NCI-H2081 treated with DMSO at 0.1 percent for 48 hours (cell line): ENCODE results near the gene MYL6B.

ENCODE experiments used
- DNase-seq: peaks from one replicate; lab custom pipeline; 2025; lab: John Stamatoyannopoulos, UW

The MYL6B gene

GRCh38 chr12:56122637-56123036, 29.8 kb upstream of the MYL6B start:
- DNase-seq, result no peak

DNA sequence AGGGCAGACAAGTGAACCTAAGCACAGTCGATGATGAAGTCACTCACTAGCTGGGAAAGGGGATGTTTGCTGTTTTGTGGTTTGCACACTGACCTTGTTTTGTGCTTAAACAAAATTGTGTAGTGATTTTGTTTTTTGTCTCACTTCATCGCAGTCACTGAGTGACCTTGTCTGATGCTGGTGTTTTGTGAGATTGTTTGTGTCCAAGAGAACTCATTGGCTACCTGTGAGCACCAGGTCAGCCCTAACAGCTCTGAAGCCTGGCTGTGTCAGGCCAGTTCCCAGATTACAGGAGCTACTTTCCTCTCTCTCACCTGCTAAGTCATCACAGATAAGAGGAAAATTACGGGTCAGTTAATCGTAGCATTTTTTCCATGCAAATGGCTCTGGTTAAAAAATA, 28.3 kb upstream of the MYL6B start:
- DNase-seq, result no peak

GRCh38 chr12:56126732-56127239, 25.6 kb upstream of the MYL6B start:
- no peak for DNase-seq

- no peak for DNase-seq
Measured at GRCh38 chr12:56127485-56127887, 24.9 kb upstream of the MYL6B start.

DNA sequence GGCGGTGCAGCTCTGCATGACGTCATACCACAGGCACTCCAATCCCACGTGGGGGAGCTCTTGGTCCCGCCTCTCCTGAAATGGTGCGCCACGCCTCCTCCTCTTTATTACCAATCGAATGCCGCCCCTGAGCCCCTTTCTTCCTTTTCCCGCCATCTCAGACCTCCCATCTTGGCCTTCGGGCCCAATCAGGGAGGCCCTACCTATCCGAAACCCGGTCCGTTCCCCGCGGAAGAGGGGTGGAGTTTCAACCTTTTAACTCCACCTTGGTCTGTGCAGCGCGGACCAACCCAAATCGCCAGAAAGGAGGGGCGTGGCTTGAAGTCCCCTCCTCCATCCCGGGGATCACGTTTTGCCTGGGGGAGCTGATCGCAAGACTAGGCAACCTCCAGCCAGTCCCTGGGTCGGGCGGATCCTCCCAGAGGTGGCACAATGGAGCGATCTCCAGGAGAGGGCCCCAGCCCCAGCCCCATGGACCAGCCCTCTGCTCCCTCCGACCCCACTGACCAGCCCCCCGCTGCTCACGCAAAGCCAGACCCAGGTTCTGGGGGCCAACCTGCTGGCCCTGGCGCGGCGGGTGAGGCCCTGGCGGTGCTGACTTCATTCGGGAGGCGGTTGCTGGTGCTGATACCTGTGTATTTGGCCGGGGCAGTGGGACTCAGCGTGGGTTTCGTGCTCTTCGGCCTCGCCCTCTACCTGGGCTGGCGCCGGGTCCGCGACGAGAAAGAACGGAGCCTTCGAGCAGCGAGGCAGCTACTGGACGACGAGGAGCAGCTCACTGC, 24.3 kb upstream of the MYL6B start, which contains the start of gene ESYT1:
Gene ESYT1 (plus strand): TSS at position 380 of the 782 bp plus-strand sequence. CDS start 53 bp downstream, at position 433.
- DNase-seq, result peak; percentile 97

GRCh38 chr12:56128670-56129205, 23.6 kb upstream of the MYL6B start:
- no peak for DNase-seq

GRCh38 chr12:56129206-56129941, 23.0 kb upstream of the MYL6B start:
- no peak for DNase-seq

GRCh38 chr12:56129942-56130495, 22.4 kb upstream of the MYL6B start:
- DNase-seq, result no peak

DNA sequence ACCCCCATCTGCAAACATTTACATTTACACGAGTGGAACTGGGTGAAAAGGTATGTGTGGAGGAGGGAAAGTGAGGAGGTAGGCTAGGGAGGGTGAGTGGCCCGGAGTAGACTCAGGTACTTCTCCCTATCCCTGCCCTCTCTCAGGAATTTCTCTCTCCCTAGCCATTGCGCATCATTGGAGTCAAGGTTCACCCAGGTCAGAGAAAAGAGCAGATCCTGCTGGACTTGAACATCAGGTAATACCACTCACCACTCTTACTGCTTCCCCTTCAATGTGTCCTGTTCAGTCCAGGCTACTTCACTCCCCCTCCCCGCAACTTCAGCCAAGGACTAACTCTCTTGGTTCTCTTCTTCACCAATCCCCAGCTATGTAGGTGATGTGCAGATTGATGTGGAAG, 21.5 kb upstream of the MYL6B start:
- no peak for DNase-seq

- no peak for DNase-seq
Measured at GRCh38 chr12:56134897-56135296, 17.5 kb upstream of the MYL6B start.

DNA sequence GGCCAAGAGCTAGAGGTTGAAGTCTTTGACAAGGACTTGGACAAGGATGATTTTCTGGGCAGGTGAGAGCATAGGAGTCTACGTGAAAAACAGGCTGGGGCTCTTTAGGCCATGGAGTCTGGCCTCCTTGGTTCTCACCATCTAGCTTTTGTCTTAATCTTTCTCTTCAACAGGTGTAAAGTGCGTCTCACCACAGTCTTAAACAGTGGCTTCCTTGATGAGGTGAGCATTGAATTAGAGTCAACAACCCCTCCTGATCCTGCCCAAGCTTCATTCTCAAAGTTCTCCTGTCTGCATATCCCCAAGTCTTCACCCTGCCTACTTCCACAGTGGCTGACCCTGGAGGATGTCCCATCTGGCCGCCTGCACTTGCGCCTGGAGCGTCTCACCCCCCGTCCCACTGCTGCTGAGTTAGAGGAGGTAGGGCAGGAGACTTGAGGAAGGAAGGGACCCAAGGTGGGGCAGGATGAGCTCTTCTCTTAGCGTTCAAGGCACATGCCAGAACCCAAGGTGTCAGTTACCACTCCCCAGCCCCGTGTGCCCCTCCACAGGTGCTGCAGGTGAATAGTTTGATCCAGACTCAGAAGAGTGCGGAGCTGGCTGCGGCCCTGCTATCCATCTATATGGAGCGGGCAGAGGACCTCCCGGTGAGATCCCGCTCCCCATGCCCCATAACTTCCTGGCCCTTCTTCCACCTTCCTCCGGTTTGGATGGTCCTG, 14.4 kb upstream of the MYL6B start:
- no peak for DNase-seq

GRCh38 chr12:56141946-56142784, 10.2 kb upstream of the MYL6B start:
- DNase-seq, result no peak

DNA sequence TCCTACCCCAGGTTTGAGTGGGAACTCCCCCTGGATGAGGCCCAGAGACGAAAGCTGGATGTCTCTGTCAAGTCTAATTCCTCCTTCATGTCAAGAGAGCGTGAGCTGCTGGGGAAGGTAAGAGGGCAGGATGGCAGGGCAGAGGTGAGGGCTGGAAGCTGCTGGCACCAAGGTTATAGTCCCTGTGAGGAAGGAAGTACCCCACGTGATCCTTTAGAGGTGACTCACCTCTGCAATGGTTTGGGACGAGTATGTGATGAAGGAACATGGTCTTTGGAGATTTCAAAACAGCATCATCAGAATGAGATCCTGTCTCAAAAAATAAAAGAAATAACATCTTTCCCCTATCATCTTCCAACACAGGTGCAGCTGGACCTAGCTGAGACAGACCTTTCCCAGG, 9.2 kb upstream of the MYL6B start:
- no peak for DNase-seq

DNA sequence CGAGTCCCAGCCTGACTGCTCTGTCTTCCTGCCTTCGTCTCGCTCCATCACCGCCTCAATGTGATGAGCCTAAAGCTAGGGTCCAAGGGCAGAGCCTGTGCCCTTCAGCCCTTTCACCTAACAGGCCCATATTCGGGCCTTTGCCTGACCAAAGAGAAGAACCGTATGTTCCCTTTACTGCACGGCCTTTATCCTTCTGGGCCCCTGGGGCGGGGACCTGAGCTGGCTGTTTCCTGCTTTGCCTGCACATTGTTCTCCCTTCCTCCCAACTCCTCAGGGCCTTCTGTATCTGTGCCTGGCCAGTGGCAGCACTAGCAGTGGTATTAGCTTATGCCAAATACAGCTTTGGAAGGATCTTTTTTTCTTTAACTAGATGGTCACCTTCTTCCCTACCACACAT, 8.5 kb upstream of the MYL6B start:
- no peak for DNase-seq

DNA sequence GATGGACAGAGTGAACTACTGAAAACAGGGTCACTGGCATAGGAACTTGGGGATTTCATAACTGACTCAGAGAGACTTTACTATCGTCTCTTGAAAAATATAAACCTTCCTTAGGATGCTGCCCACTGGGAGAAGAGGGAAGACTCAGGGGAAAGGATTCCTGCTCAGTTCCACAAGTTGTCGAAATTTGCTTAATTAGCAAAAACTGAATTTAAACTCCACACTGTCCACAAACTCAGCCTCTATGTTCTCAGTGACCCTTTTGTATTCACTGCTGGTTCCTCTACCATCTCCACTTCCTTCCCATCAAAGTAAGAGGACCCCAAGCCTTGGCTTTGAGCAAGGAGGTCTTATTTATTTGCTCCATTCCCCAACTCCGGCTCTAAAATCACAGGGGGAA, 7.2 kb upstream of the MYL6B start:
- no peak for DNase-seq

DNA sequence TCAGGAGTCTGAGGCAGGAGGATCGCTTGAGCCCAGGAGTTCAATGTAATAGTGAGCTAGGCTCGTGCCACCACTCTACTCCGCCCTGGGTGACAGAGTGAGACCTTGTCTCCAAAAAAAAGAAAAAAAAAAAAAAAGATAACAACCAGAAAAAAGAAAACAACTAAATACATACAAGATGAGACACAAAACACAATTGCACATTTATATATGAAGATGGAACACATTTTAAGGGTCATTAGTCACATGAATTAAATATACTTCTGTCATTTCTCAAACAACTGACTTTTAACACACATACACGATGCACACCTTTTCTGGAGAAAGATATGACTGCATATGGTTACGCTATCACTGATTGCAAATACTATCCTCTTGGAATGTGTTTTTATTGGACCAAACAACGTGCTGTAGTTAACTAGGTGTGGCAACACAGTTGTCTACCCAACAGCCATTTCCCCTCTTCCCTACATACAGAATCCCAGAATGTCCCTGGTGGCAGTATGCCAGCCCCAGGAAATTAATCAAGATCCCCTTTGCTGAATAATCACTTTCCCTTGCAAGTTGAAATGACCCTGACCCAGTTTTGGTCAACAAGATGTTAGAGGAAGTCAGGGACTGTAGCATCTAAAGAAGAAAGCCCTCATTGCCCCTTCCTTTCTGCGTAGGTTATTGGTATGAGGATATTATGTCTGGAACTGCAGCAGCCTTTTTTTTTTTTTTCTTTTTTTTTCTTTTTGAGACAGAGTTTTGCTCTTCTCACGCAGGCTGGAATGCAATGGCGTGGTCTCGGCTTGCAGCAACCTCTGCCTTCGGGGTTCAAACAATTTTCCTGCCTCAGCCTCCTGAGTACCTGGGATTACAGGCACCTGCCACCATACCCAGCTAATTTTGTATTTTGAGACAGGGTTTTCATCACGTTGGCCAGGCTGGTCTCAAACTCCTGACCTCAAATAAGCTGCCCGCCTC, 5.6 kb upstream of the MYL6B start:
- DNase-seq, result no peak

DNA sequence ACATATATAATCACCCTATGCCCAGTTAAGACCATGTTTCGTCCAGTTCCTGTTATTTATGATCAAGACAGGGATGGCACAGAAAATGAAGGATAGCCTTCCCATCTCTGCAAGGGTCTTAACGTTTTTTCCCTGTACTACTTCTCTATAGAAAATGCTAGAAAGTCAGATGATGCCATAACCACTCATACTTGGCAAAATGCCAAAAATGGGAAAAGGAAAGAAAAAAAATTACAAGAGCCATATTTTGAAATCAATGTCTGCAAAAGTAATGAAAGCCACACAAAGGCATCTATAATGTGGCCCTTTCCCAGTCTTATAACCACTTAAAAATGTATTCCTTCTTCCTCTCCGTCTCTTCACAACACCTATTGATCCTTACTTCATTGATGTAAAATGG, 1.8 kb upstream of the MYL6B start:
- DNase-seq, result no peak

DNA sequence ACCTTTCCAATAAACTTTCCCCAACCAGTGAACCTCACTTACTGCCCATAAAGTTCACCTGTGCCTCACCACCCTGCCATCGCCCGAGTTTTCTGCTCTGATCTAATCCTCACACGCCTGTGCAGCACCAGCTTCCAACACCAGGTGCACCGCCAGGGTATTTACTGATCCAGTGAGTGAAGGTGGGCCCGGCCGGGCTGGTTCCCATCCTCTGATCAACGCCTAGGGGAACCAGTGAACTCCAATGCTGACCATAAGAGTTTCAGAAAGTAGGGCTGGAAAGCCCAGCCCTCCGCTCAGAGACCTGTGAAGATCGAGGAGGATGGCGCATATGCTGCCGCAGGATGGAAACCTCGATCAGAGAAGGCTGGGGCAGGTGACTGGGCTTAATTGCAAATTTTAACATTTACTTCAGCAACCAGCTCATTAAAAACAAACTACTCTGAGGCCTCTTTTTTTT, 685 bp upstream of the MYL6B start:
- no peak for DNase-seq

DNA sequence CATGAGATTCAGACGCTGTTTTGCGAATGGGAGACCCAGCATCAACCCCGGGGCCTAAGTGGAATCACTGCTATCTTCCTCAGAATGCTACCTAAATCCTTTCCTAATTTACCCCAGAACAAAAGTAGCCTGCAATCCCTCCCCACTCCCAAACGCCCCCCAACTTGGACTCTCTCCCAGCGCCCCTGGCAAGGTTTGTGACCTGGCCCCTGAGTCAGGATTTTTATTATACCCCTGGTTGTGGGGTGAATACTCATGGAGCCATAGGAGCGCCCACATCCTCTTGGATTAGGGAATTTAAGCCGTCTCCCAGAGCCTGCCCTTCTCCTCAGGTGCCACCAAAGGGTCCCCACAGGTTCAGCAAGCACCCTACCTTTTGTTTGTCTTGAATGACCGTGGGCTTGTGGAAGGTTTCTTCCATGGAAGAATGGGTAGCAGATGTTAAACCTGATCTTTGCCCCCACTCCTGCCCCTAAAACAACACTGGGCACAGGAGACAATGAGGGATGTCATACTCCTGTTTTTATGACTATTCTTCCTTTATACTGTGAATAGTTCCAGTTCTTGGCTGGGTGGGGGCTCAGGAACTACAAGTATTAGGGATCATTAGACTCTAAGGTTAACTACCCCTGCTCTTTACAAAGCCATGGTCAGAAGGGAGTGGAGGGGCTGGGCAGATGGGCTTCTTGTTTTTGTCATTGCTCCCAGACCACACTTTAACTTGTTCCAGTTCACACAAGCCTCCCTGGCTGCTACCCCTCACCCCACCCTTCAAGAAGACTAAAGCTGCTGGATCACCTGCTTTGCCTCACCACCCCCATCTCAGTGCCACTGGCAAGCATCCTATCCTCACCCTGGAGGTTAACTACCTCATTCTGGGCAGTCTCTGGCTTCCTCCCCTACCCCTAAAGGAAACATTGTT, 630 bp downstream of the MYL6B start:
- no peak for DNase-seq
